Kidney (tissue), 14 donors: Measurements from ENCODE around the gene SHH. TPM values are rescaled to one million over a fixed set of nuclear protein-coding genes. Genes with fewer than 3 reads are reported as not detected.
A peak's percentile ranks its signal among the peaks of the same experiment; 100 is the strongest.

Experiments used
- DNase-seq, 5 donors: peaks; one replicate each; pipeline ENCODE4 v3.0.0-alpha.2; 2013 to 2020
- FAIRE-seq: peaks from 2 replicates; lab custom pipeline; 2012; peaks lifted over from hg19 to GRCh38; lab: Jason Lieb, UNC
- H3K27ac ChIP-seq, 2 donors: one replicate each; pipeline ENCODE4 v1.7.0; 2013; ENCODE audit warnings: low read depth in 2 of 2, low read length in 2 of 2, inconsistent platforms in 1 of 2
- H3K27me3 ChIP-seq: one replicate; pipeline ENCODE4 v1.7.1; 2013; ENCODE audit warnings: low read length, inconsistent platforms; ENCODE audit not compliant: control insufficient read depth, insufficient read depth
- H3K36me3 ChIP-seq, 3 donors: one replicate each; pipeline versions ENCODE4 v1.7.0 to v1.7.1; 2013; ENCODE audit warnings: low read length in 3 of 3, control low read depth in 1 of 3, inconsistent platforms in 1 of 3; ENCODE audit not compliant: insufficient read depth in 3 of 3, control insufficient read depth in 2 of 3
- H3K4me1 ChIP-seq, 3 donors: one replicate each; pipeline versions ENCODE4 v1.7.0 to v1.7.1; 2013; ENCODE audit warnings: low read length in 3 of 3, inconsistent platforms in 1 of 3, low read depth in 1 of 3; ENCODE audit not compliant: control insufficient read depth in 2 of 3, insufficient read depth in 2 of 3
- H3K4me3 ChIP-seq, 3 donors: one replicate each; pipeline versions ENCODE4 v1.7.0 to v1.8.1; 2013; ENCODE audit warnings: low read length in 3 of 3, control low read depth in 1 of 3, inconsistent platforms in 1 of 3
- H3K9ac ChIP-seq, 3 donors: one replicate each; pipeline versions ENCODE4 v1.7.0 to v1.7.1; 2013; ENCODE audit warnings: low read length in 3 of 3, control low read depth in 1 of 3, inconsistent platforms in 1 of 3
- H3K9me3 ChIP-seq, 3 donors: one replicate each; pipeline versions ENCODE4 v1.7.0 to v1.7.1; 2013; ENCODE audit warnings: low read length in 3 of 3, control low read depth in 1 of 3, inconsistent platforms in 1 of 3; ENCODE audit not compliant: control insufficient read depth in 2 of 3, insufficient read depth in 1 of 3
- CTCF ChIP-seq: IDR thresholded peaks from 3 replicates; pipeline ENCODE4 v1.5.1; 2012; ENCODE audit warnings: mild to moderate bottlenecking, moderate library complexity, borderline replicate concordance; ENCODE audit not compliant: insufficient read depth; ENCODE audit errors: extremely low read depth
- intact Hi-C: fragments of 100-400 bp; cut with DNase I; formaldehyde crosslinking; loops from one replicate; pipeline ENCODE4 v1.11.1; 2022
- polyA plus RNA-seq: library from polyadenylated mRNA; stranded (reverse); fragments of 350-450 nt; fragmentation: Illumina TruSeq; extraction: RNeasy Lipid Tissue Mini Kit (QIAGEN cat#74804); gene quantifications from one replicate; pipeline ENCODE4 v1.2.3, GENCODE V29; 2014; ENCODE audit warnings: low read depth, low replicate concordance; ENCODE audit not compliant: insufficient read depth
- total RNA-seq: library from RNA; stranded (reverse); fragmentation: NEBNext Ultra II Directional; extraction: Animal tissue kit (Norgen Biotek cat#: 25700); gene quantifications from one replicate; pipeline ENCODE4 v1.2.1, GENCODE V29; 2021
- donor health status: control.
- donor health status: control.
- donor health status: control.
- donor health status: control.
- donor health status: control.
- donor health status: DM: yes; HTN: yes; CAD: no.
- donor health status: Normal renal cell carcinoma (clear cell type).

SHH gene
- total and polyA plus RNA-seq, 2 donors from 2014 or later: 2.0 to 15.2 TPM

GRCh38 chr7:155806096-155806871 is 6.0 kb downstream of the SHH start:
- intact Hi-C loops: no loop called here
- Histone ChIP-seq H3K27ac (no peak overlapping the region), H3K4me3 (no peak overlapping the region), H3K27me3 (peaks cover 29% of the 10 kb centered on the region), H3K4me1 (peaks cover 0 to 15% (median 0%) of the 10 kb centered on the region in 3 donors), H3K36me3 (no peaks in the 10 kb centered on the region), H3K9me3 (no peaks in the 10 kb centered on the region), H3K9ac (no peak overlapping the region)
- no peak for TF ChIP-seq CTCF
- DNase-seq: peak in 4 of 5 donors; percentile 25 to 78 (median 44)
- FAIRE-seq: no peak

GRCh38 chr7:155805826-155806095 is 6.5 kb downstream of the SHH start:
- DNase-seq (peak in 2 of 5 donors; percentile 73 to 74), FAIRE-seq (no peak)
- no peak overlapping the region for H3K4me3 ChIP-seq
- H3K4me1 ChIP-seq: peaks cover 0 to 15% (median 0%) of the 10 kb centered on the region in 3 donors
- peaks cover 30% of the 10 kb centered on the region for H3K27me3 ChIP-seq
- intact Hi-C loops: no loop called here
- no peak overlapping the region for H3K9ac ChIP-seq
- TF ChIP-seq CTCF: no peak
- H3K27ac ChIP-seq: no peak overlapping the region
- H3K36me3 ChIP-seq: no peaks in the 10 kb centered on the region
- H3K9me3 ChIP-seq: no peaks in the 10 kb centered on the region

GRCh38 chr7:155804897-155805825 is 7.1 kb downstream of the SHH start:
- Histone ChIP-seq H3K27ac (no peak overlapping the region), H3K9ac (no peak overlapping the region), H3K4me1 (peaks cover 0 to 10% (median 0%) of the 10 kb centered on the region in 3 donors), H3K27me3 (peaks cover 32% of the 10 kb centered on the region), H3K9me3 (no peaks in the 10 kb centered on the region), H3K36me3 (no peaks in the 10 kb centered on the region), H3K4me3 (peak overlapping the region in 1 of 3 donors; percentile 49)
- peak; percentile 30 for TF ChIP-seq CTCF
- DNase-seq (peak; percentile 82 to 86 (median 83)), FAIRE-seq (no peak)
- intact Hi-C loops: no loop called here
